ENCODE data around the gene KIFC3. TPM values are rescaled to one million over a fixed set of nuclear protein-coding genes. Genes with fewer than 3 reads are reported as not detected.

The KIFC3 gene
- total RNA-seq, 1 donor from 2014 or later: not detected

DNA sequence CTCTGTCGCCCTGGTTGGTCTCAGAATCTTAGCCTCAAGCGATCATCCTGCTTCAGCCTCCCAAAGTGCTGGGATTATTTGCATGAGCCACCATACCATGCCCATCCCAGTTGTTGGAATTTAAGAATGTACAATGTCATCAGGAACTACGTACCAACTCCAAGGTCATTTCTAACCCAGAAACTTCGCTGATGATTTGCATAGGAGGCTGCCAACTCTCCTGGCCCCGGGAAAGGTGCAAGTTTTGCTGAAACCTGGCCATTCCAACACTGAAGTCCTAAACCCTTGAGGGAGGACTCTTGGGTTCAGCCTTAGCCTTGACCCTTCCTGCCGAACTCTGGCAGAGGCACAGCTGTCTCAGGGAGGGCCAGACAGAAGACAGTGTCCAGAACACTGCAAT lies 2.9 kb upstream of the KIFC3 start:
- intact Hi-C loops (cut with micrococcal nuclease): no loop called here

DNA sequence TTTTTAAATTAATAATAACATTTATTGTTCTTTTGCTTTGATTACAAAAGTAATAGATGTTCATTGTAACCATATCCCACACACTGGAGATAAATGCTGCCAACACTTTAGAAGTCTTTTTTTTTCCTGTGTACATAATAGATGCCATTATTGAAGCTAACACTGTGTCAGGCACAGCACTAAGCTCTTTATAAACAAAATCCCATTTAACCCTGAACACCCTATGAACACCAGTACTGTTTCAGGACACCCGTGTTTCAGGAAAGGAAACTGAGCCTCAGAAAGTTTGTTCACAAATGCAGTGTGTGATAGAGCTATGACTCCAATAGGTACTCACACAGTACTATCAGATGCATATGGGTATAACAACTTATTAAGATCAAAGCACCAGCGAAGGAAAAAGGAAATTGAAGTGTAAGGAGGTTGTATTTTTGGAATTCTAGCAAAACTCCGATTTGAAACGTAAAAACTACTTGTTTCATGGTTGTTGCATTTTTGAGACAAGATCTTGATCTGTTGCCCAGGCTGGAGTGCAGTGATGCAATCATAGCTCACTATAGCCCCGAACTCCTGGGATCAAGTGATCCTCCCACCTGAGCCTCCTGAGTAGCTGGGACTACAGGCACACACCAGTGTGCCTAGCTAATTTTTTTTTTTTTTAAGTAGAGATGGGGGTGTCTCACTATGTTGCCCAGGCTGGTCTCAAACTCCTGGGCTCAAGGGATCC lies 2.0 kb upstream of the KIFC3 start:
- intact Hi-C loops (cut with micrococcal nuclease): loop anchor here (5.0 kb wide), 1 partner anchor 828 kb away; no protein-coding TSS in a partner anchor

- intact Hi-C loops (cut with micrococcal nuclease): loop anchor here (5.0 kb wide), 1 partner anchor 829 kb away; no protein-coding TSS in a partner anchor
These were observed 1.1 kb upstream of the KIFC3 start for GRCh38 chr16:57803134-57803990.

- intact Hi-C loops (cut with micrococcal nuclease): loop anchor here (1.0 to 5.0 kb wide), 3 partner anchors 8 to 830 kb away; no protein-coding TSS in a partner anchor
These were observed 416 bp downstream of the KIFC3 start for GRCh38 chr16:57801809-57802340.

DNA sequence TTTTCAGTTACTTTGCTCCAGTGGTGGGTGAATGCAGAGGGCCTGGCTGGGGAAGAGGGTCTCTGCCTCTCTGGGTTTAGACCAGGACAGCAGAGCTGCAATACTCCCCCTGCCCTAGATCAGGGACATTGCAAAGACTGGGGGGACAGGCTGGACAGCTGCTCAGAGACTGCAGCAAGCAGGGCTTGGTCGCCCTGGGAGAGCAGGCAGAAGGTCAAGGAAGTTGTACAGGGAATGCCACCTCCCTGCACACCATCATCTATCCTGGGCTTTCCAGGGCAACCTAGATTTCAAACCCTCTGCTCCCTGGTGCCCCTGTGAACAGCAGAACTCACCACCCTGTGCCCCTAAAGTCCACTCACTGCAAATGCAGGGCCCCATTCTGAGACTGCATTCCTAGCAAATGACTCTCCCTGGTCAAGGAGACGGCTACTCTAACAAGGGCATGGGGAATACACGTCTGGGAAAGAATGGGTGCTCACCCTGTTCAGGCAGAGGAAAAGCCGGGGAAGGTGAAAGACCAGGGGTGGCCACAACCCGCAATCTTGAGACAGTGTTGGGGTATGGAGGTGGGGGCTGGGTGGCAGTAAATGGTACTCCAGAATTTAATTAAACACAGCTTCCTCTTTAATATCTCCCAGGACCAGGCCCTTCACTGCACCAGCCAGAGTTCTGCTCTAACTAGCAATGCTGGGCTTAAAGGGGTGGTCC lies 1.0 kb downstream of the KIFC3 start:
- intact Hi-C loops (cut with micrococcal nuclease): loop anchor here (2.0 to 5.0 kb wide), 2 partner anchors 198 to 831 kb away; no protein-coding TSS in a partner anchor

GRCh38 chr16:57800200-57801097 lies 1.8 kb downstream of the KIFC3 start:
- intact Hi-C loops (cut with micrococcal nuclease): loop anchor here (2.0 to 5.0 kb wide), 2 partner anchors 198 to 832 kb away; no protein-coding TSS in a partner anchor

DNA sequence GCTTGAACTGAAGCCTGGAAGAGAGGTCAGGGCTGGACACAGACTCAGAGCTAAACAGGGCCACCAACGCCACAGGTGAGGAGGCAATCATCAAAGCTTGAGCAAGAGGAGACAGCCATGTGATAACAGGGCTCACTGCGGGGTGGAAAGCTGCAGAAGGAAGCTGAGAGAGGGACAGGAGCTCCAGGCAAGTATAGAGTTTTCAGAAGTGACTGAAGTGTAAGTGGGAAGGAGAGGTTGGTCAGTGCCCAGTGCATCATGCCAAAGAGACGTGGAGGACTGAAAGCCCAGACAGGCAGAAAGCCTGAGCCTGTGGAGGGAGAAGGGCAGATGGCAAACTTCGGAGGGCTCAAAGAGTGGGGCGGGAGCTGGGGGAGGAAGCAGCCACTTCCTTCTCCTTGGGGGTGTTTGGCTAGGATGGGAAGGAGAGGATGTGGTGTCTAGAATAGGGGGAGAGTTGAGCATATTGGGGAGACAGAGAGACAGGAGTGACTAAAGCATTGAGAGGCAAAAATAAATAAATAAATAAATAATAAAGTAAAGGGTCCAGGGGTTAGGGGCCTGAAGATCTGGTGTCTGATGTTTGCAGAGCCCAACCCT lies 2.6 kb downstream of the KIFC3 start:
- intact Hi-C loops (cut with micrococcal nuclease): loop anchor here (2.0 to 10.0 kb wide), 3 partner anchors 65 to 833 kb away; no protein-coding TSS in a partner anchor

DNA sequence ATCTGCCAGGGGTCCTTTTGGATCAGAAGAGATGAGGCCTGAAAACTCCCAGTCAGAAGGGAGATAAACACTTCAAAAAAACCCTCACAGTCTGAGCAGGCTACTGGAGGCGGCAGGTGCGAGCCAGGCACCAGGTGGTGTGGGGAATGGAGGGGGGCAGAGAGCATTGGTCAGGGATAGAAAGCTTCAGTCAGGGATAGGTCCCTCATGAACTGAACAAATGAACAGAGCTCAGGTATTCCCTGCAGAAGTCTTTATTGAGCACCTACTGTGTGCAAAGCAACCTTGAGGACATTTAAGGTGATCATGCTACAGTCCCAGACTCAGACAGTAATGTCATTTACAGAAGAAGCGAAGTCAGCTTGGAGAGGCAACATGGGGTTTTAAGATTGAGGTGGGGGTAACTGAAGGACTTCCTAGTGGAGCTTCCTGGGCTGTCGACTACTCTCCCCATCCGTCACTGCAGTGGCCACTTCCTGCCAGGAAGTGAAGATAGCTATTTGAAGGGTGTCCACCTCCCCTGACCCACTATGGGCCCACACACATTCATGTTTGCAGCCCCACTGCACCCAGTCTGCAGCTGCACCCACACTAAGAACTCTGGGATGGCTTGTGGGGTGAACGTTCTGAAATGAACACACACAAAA lies 3.2 kb downstream of the KIFC3 start:
- intact Hi-C loops (cut with micrococcal nuclease): loop anchor here (10.0 kb wide), 1 partner anchor 66 kb away; no protein-coding TSS in a partner anchor

GRCh38 chr16:57798267-57798810 lies 4.0 kb downstream of the KIFC3 start:
- intact Hi-C loops (cut with micrococcal nuclease): loop anchor here (10.0 kb wide), 1 partner anchor 66 kb away; no protein-coding TSS in a partner anchor

DNA sequence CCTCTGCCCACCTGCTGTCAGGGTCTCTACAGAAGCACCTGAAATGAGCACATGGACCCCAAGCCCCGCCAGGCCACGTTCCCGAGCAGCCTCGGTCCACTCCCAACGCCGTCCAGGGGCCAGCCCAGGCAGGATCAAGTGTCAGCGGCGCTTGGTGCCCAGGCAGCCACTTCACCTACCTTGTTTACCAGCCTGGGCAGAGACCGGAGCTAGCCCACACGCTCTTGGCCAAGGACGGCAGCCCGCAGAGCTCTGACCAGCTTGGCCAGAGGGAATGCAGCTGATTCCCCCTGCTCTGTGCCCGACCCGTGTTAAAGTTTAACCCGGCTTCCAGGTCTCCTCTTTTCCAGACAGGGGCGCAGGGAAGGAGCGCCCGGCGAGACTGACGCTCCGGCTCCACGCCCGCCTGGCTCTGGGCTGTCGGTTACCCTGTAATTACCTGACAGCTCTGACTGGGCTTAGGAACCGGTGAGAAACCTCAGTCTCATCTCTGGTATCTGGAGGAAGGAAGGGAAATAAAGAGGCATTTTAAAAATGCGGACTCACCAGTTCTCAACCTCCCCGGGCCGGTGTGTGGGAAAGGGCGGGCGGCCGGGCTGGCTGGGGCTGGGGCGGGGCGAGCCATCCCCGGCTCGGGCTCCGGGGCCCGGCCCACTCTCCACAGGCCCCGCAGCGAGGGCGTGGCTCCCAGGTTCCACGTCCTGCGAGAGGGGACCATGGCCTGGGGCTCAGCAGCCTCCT lies 4.6 kb downstream of the KIFC3 start:
- intact Hi-C loops (cut with micrococcal nuclease): loop anchor here (10.0 kb wide), 1 partner anchor 67 kb away; no protein-coding TSS in a partner anchor

- intact Hi-C loops (cut with micrococcal nuclease): loop anchor here (10.0 kb wide), 1 partner anchor 68 kb away; no protein-coding TSS in a partner anchor
These were observed 5.1 kb downstream of the KIFC3 start for GRCh38 chr16:57797216-57797525.

GRCh38 chr16:57796014-57796413 lies 6.3 kb downstream of the KIFC3 start:
- intact Hi-C loops (cut with micrococcal nuclease): loop anchor here (10.0 kb wide), 1 partner anchor 69 kb away; no protein-coding TSS in a partner anchor

DNA sequence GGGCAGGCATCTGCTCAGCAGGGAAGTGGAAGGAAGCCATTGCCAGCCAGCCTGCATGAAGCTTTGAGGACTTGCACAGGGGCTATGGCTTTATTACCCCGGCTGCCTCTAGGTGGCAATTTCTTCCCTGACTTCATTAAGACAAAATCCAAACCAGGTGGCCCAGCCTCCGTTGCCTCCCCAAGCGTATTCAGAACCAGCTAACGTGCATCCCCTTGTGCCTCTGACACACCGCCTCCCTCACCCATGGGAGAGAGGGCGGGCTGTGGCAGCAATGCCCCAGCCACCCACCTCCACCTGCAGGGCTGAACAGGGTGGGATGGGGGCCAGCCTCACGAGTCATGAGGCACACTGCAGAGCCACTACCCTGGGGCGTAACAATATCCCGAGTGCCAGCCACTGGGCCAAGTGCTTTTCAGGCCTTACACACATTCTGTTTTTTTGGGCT lies 6.8 kb downstream of the KIFC3 start:
- intact Hi-C loops (cut with micrococcal nuclease): loop anchor here (10.0 kb wide), 1 partner anchor 69 kb away; no protein-coding TSS in a partner anchor

GRCh38 chr16:57794849-57795430 lies 7.4 kb downstream of the KIFC3 start:
- intact Hi-C loops (cut with micrococcal nuclease): loop anchor here (10.0 kb wide), 1 partner anchor 70 kb away; no protein-coding TSS in a partner anchor

GRCh38 chr16:57791893-57792461 lies 10.3 kb downstream of the KIFC3 start:
- intact Hi-C loops (cut with micrococcal nuclease): loop anchor here (10.0 kb wide), 1 partner anchor 73 kb away; no protein-coding TSS in a partner anchor

GRCh38 chr16:57791195-57791892 lies 10.9 kb downstream of the KIFC3 start:
- intact Hi-C loops (cut with micrococcal nuclease): loop anchor here (10.0 kb wide), 1 partner anchor 73 kb away; no protein-coding TSS in a partner anchor

All from T-helper 1 cell treated with Interleukin-12 subunit alpha and Interleukin-12 subunit beta and Interleukin-4 antibody, amounts not matched to agents 30 ng/mL and 1 ng/mL, for 36 hours (primary cell).